GM21825 (cell line): ENCODE measurements around the gene SZRD1.

ENCODE experiments used
- ATAC-seq: cut with Tn5 transposase; IDR thresholded peaks from one replicate; pipeline ENCODE4 v1.9.1; 2021; ENCODE audit warnings: mild to moderate bottlenecking, moderate library complexity; ENCODE audit not compliant: unreplicated experiment

Gene SZRD1

DNA sequence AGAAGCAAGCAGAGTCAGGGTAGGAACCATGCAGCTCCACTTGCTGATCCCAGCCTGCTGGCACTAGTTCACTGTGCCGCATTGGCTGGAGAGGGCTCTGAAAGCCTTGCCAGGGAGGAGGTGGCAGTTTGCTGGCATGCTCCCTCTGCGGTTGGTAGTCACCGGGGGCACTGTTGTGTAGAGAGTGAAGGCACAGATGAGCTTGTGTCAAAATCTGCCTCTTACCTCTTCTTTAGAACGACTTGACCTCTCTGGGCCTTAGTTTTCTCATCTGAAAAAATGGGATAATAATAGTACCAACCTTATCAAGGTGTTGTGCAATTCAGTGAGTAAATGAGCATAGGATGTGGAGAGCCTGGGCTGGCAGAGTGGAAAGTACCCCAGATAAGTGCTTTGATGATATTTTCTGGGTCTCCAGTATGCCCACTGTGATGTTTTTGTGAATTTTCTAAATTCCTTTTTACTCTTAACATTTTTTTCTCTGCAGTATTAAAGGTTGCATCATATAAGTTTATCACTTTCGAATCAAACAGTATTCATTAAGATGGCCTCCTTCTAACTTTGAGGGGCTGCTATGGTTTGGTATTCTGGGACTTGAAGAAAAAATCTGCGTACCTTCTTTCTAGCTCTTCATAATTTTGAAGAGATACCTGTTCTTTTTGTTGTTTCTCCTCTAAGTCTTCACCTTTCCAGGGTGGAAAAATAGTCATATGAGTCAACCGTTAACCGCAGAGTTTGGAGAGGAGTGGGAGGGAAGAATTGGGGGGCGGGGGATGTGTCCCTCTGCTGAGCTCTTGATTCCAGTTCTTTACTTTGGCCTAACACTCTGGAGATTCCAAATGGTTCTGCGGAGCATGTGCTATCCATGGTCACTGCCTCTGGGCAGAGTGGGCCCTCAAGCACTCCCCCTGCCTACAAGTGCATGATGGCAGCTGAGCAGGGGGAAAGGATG, 26.8 kb downstream of the SZRD1 start:
- no peak for ATAC-seq

DNA sequence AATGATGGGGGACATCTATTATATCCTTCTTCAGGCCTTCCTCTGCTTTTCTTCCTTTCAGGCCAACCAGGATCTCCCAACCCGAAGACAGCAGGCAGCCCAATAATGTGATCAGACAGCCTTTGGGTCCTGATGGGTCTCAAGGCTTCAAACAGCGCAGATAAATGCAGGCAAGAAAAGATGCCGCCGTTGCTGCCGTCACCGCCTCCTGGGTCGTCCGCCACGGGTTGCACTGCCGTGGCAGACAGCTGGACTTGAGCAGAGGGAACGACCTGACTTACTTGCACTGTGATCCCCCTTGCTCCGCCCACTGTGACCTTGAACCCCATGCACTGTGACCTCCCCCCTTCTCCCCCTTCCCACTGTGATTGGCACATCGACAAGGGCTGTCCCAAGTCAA, 27.9 kb downstream of the SZRD1 start:
- ATAC-seq = no peak

DNA sequence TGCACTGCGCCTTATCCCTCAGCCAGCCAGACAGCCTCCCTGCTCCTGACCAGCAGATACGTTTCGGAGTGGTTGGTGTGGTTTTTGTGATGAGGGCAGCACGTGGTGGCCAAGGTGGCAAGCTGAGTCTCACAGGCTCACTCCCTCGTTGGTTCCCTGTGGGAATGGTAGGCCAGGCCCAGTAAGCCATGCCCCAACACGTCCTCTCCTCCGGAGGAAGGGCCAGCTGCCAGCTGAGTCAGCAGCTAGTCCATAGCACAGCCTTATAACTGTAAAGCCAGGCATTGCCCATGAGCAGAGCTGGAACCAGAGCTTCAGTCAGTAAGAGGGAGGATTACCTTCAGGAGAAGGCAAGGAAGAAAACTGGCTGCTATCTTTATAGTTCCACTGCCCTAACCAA, 29.5 kb downstream of the SZRD1 start:
- no peak for ATAC-seq

DNA sequence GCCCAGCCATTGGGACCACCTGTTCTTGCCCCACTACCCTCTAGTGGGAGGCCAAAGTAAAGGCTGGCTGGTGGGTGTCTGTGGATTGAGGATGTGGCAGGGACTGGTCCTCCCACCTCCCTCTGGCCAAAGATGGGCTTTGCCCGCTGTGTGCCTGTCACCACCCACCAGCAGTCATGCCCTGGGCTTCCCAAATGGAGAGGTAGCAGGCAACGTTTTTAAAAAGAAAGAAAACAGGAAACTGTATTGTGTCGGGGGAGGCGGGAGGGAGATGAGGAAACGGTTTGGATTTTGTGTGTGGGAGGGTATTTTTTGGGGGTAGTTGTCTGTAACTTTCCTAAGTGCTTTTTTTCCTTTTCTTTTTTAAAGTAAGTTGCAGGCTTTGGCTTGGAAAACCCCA, 30.1 kb downstream of the SZRD1 start:
- no peak for ATAC-seq

DNA sequence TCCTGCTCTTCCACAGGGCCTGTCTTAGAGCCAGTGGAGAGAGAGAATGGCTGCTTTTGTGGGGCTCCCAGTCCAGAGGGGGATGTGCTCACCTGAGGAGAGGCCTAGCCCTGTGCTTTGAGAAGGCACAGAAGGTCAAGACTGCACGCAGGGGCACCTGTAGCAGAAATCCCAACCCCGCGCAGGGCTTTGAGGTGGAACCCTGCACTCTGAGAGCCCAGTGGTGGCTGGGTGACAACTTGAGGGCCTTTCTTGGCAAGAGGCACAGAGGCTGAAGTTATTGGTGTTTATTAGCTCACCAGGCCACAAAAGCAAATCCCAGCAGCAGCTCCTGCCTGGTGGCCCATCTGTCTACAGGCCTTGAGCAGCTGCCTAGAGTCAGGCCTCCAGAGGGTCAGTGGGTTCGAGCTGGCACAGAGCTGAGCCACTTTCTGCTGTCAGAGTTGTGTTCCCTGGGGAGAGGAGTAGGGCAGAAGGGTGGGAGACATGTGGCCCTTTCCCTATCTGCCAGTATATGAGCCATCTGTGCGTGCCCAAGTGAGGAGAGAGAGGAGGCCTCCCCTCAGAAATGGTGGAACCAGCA, 31.4 kb downstream of the SZRD1 start:
- no peak for ATAC-seq

DNA sequence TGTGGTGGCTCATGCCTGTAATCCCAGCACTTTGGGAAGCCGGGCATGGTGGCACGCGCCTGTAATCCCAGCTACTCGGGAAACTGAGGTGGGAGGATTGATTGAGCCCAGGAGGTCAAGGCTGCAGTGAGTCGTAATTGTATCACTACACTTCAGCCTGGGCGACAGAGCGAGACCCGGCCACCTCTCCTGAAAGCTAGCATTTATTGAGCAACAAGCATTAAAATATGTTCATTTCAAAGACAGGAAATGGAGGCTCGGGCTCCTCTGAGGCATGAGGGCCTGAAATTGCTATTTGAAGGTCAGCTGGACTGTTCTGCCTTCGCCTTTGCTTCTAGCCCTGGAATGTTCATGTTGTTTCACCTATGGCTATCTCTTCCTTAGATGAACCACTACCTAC, 35.7 kb downstream of the SZRD1 start:
- ATAC-seq = no peak

DNA sequence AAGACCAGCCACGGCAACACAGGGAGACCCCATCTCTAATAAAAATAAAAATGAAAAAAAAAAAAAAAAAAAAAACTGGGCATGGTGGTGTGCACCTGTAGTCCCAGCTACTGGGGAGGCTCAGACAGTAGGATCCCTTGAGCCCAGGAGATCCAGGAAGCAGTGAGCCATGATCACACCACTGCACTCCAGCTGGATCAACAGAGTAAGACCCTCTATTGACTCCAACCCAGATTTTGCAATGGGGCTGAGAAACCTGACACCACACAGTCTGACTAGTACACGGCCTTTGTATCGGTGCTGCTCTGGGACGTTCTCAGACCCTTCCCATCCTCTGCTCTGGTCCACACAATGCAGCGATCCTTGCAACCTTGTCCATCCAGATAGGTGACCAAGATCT, 38.4 kb downstream of the SZRD1 start:
- ATAC-seq = no peak

DNA sequence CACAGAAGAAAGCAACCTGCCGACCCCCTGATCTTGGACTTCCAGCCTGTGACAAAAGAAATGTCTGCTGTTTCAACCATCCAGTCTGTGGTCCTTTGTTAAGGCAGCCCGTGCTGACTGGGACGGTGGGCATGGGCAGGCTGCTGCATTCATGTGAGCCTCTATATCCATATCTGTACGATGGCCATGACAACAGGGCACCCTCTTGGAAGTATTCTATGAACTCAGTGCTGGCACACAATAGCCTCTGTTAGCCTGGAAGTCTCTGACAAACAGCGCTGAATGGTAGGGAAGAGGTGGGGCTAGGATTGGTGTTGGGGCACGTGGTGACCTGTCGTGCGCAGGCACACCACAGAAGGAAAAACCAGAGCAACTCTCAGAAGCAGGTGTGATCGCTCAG, 39.8 kb downstream of the SZRD1 start:
- no peak for ATAC-seq

DNA sequence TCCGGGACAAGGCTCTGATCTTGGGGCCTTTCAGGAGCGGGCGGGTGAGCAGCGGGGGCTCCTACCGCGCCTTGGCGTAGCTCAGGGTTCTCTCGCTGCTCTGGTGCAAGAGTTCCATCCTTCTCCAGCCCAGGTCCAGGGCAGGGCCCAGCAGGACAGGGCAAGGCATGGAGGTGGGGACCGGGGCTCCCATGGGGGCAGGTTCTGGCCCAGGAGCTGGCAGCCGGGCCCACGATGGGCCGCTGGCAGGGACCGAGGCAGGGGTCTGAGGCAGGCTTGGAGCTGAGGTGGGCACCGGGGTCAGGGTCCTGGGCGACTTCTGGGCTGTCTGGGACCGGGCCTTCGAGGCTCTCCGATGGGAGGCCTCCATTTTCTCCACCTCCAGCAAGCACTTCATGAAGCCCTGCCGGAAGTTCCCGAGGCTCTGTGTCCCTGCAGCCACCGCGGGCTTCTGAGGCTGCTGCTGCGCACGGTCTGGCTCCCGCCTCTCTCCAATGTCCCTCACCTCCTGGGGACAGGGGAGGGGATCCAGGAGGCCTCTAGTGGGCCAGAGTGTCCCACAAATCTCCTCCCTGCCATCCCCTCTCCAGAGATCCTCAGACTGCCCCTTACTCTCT, 42.6 kb downstream of the SZRD1 start:
- ATAC-seq = no peak

DNA sequence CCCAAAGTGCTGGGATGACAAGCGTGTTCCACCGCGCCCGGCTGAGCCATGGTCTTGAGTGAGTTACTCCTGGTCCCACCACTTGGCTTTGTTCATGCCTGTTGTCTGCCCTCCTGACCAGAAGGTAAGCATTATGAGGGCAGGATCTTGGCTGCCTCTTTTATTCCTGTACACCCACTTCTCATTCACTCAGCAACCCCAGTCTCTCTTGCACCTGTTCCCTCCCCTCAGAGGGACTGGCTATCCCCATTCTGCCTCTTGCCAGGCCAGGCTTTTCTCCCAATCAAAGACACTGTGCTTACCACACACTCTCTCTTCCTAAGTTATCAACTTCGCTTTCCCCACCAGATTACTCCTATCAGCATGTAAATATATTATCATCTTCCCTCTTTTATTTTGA, 43.8 kb downstream of the SZRD1 start:
- no peak for ATAC-seq

DNA sequence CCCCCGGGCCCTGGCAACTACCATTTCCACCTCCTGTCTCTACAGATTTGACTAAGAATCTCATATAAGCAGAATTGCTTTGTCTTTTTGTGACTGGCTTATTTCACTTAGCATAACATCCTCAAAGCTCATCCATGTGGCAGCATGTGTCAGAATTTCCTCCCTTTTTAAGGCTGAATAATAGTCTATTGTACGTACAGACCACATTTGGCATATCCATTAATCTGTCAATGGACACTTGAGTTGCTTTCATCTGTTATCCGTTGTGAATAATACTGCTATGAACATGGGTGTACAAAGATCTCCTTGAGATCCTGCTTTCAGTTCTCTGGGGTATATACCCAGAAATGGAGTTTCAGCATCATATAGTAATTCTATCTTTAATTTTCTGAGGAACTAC, 46.1 kb downstream of the SZRD1 start:
- ATAC-seq = no peak

DNA sequence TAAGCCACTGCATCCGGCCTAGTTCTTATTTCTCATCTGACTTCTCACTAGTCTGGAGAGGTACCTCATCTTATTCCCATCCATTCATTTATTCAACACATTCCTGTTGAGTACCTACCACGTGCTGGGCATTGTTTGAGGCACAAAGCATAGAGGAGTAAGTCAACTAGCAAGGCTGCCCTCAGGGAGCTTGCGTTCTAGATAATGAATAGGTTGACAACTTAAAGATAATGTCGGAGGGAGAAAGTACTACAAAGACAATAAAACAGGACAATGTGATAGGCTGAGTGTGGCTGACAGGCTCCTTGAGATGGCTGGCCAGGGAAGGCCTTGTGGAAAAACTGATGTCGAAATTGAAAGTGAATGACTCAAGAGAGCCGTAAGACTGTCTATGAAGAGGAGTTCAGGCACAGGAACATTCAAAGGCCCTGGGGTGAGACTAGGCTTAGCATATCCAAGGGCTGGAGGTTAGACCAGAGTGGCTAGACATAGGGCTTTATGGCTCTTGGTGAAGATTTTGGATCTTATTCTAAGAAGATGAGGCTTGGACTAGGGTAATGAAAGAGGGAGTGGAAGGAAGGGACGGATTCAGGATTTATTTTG, 51.9 kb downstream of the SZRD1 start:
- no peak for ATAC-seq

DNA sequence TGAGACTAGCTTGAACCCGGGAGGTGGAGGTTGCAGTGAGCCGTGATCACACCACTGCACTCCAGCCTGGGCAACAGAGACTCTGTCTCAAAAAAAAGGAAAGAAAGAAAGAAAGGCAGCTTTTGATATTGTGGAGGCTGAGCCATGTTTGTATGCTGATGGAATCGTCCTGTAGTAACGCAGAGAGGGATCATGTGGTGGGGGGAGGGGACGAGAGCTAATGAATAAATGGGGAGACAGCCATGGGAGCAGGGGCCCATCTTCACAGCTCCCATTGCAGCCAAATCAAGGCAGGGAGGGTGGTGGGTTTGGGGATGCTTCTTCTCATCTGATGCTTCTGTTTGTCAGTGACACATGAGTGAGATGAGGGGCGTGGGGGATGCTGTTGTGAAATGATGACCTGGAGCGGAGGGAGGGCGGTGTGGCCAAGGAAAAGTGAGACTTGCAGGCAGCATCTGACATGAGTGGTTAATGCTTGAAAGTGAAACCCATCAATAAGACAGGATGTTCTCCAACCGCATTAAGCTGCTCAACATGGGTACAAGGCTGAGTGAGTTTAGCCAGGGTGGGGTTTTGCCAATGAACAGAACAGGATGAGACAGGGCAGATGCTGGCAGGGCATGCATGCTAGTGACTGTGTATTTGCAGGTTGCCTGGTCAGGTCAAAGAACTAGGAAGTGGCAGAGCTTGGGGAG, 53.5 kb downstream of the SZRD1 start:
- ATAC-seq = peak; percentile 79

DNA sequence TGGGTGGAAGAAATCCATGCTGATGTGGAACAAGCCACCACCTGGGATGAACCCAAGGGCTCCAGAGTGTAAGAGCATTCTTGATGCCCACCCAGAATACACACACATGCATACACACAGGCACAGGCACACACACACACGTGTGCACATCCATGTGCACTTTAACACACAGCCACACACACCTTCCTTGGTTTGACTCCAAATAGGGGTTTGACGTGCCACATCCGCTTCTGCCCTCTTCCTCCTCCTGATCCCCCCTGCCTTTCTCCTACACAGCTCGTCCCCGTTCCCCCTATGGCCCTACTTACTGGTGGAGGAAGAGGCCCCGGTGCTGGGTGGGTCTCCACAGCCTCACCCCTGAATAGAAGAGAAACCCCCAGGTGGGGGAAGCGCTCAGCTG, 54.2 kb downstream of the SZRD1 start:
- peak; percentile 16 for ATAC-seq

DNA sequence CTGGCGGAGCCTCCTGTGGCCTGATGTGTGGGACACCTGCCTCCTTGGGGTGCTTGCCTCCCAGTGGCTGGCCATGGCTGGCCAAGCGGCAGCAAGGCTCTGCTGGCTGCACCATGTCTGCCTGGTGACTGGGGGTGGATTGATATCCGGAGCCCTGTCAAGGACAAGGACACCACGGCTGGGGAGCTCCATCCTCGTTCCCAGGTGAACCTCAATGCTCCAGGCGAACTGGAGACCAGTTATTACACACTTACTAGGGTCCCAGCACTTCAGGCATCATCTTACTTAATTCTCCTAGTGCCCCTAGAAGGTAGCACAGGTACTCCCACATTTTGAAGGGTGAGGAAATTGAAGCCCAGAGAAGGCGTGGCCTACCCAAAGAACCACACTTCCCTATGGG, 55.0 kb downstream of the SZRD1 start:
- no peak for ATAC-seq

DNA sequence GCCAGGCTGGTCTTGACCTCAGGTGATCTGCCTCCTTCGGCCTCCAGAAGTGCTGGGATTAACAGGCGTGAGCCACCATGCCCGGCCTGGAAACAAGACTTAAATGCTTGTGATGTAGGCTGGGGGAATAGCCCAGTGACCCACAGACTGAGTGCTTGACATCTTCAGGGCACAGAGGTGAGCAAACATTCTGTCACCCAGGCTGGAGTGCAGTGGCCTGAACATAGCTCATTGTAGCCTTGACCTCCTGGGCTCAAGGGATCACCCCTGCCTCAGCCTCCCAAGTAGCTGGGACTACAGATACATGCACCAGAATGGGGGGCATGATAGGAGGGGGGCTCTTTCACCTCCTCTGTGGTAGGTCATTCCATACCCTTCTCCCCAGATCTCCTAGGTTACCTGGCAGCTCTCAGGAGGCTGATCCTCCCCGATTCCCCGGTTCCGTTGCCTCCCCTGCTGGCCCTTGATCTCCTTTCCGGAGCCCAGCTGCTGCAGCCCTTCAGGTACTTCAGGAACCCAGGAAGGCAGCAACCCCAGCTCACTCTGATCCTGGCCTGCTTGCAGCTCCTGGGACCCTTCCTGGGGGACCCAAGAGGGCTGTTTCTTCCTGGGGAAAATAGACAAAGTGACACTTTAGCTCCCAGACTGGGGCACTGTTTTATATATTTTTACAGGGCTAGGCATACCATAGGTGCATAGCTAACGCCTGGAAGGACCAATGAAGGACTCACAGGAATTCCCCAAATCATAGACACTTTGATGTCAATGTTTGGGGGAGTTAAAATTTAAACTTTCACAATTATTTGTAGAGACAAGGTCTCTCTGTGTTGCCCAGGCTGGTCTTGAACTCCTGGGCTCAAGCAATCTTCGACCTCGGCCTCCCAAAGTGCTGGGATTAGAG, 58.3 kb downstream of the SZRD1 start:
- ATAC-seq = no peak

DNA sequence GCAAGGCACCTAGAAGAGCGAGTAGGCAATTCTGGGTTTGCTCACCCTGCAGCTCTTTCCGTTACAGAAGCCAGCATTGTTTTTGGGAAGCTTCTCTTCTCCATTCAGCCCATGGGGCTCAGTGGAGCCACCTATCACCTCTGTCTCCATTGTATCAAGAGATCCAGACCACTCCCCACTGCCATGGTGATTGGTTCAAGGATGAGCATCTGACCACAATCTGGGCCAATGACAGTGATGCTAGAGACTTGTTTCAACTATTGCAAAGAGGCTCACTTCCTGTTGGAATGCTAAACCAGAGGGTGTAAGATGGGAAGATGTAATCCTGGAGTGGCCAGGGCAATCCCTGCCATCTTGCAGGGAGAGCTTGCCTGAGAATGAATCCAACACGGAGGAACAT, 63.6 kb downstream of the SZRD1 start:
- ATAC-seq = no peak

DNA sequence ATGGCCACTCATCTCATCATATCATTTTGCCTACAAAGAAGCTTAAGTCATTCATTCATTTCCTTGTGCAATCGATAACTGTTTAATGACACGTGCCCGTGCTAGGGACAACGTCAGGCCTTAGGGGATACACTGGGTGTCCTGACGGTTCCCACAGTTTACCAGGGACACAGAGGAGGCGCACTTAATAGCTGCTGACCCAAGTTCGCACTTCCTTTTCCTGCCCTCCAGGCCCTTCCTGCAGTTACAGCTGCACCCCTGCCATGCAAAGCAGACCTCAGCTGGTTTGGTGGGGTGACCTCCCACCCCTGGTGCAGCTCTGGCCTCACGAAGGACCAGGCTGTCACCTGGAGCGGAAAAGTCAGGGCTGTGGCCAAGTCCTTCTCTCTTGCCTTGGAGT, 66.0 kb downstream of the SZRD1 start:
- ATAC-seq = no peak

DNA sequence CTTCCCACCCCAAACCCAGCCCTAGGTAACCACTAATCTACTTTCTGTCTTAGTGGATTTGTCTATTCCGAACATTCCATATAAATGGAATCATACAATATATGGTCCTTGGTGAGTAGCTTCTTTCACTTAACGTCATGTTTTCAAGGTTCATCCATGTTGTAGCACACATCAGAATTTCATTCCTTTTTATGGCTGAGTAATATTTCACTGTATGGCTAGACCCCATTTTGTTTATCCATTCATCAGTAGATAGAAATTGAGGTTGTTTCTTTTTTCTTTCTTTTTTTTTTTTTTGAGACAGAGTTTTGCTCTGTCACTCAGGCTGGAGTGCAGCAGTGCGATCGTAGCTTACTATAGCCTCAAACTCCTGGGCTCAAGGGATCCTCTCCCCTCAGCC, 67.0 kb downstream of the SZRD1 start:
- no peak for ATAC-seq

DNA sequence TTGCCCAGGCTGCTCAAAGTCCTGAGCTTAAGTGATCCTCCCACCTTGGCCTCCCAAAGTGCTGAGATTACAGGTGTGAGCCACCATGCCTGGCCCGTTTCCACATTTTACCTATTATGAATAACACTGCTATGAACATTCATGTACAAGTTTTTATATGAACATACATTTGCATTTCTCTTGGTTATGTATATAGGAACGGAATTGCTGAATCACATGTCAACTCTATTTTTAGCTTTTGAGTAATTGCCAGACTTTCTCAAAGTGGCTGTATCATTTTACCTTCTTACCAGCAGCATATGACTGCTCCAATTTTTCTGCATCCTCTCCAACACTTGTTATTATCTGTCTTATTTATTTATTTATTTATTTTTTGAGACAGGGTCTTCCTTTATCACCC, 67.5 kb downstream of the SZRD1 start:
- ATAC-seq = no peak
